ENCODE data around the gene RPL18. TPM values are rescaled to one million over a fixed set of nuclear protein-coding genes. Genes with fewer than 3 reads are reported as not detected.

Gene RPL18
- polyA plus RNA-seq, 1 donor: 1,725 TPM

GRCh38 chr19:48630296-48631063 is 11.5 kb upstream of the RPL18 start:
- DNase-seq (ENCODE audit: low read depth): no peak

- no peak for DNase-seq (ENCODE audit: low read depth)
Measured at GRCh38 chr19:48629599-48630295, 10.8 kb upstream of the RPL18 start.

GRCh38 chr19:48629297-48629598 is 10.3 kb upstream of the RPL18 start:
- no peak for DNase-seq (ENCODE audit: low read depth)

GRCh38 chr19:48628486-48629296 is 9.7 kb upstream of the RPL18 start:
- DNase-seq (ENCODE audit: low read depth): no peak

- no peak for DNase-seq (ENCODE audit: low read depth)
Measured at GRCh38 chr19:48627865-48628314, 8.9 kb upstream of the RPL18 start.

GRCh38 chr19:48627201-48627864 is 8.4 kb upstream of the RPL18 start:
- no peak for DNase-seq (ENCODE audit: low read depth)

GRCh38 chr19:48625891-48626327 is 6.9 kb upstream of the RPL18 start:
- no peak for DNase-seq (ENCODE audit: low read depth)

- DNase-seq (ENCODE audit: low read depth): no peak
Measured at GRCh38 chr19:48624791-48625723, 6.1 kb upstream of the RPL18 start.

GRCh38 chr19:48624067-48624594 is 5.2 kb upstream of the RPL18 start:
- DNase-seq (ENCODE audit: low read depth): peak; percentile 87

- no peak for DNase-seq (ENCODE audit: low read depth)
Measured at GRCh38 chr19:48623556-48624066, 4.6 kb upstream of the RPL18 start.

- DNase-seq (ENCODE audit: low read depth): no peak
Measured at GRCh38 chr19:48619692-48620585, 961 bp upstream of the RPL18 start.

GRCh38 chr19:48618278-48618915 is 581 bp downstream of the RPL18 start:
- no peak for DNase-seq (ENCODE audit: low read depth)

- DNase-seq (ENCODE audit: low read depth): no peak
Measured at GRCh38 chr19:48617146-48617937, 1.6 kb downstream of the RPL18 start.

- no peak for DNase-seq (ENCODE audit: low read depth)
Measured at GRCh38 chr19:48616491-48617056, 2.4 kb downstream of the RPL18 start.

- DNase-seq (ENCODE audit: low read depth): no peak
Measured at GRCh38 chr19:48616041-48616436, 2.9 kb downstream of the RPL18 start.

GRCh38 chr19:48615231-48616040 is 3.5 kb downstream of the RPL18 start:
- DNase-seq (ENCODE audit: low read depth): no peak
